HL-60 (cell line): ENCODE data around the gene NSFL1C.

ENCODE experiments used
- DNase-seq, 2 experiments: peaks; one replicate each; pipeline ENCODE4 v3.0.0-alpha.2; 2010 to 2020; ENCODE audit warnings: low read depth in 1 of 2, low spot score in 1 of 2
- H3K27ac ChIP-seq: fragments of 250-450 bp; sonication (Bioruptor Pico); replicated peaks from 2 replicates; pipeline ENCODE4 v1.5.1; 2020; ENCODE audit warnings: mild to moderate bottlenecking, moderate library complexity
- H3K27me3 ChIP-seq: fragments of 250-450 bp; sonication (Bioruptor Pico); 2 replicates; pipeline ENCODE4 v1.5.1; 2021; ENCODE audit warnings: mild to moderate bottlenecking, moderate library complexity; ENCODE audit not compliant: insufficient read depth, poor library complexity, severe bottlenecking
- H3K4me3 ChIP-seq: replicated peaks from 2 replicates; pipeline ENCODE4 v1.5.1; 2011; ENCODE audit warnings: mild to moderate bottlenecking, control low read depth, low read length; ENCODE audit not compliant: insufficient read depth
- GABPA ChIP-seq: IDR thresholded peaks from 2 replicates; pipeline ENCODE4 v1.6.1; 2012; ENCODE audit warnings: low read depth
- POLR2AphosphoS5 ChIP-seq: IDR thresholded peaks from 2 replicates; pipeline ENCODE4 v1.6.1; 2012; ENCODE audit warnings: low read depth
- REST ChIP-seq: IDR thresholded peaks from 2 replicates; pipeline ENCODE4 v1.6.1; 2012; ENCODE audit warnings: low read depth; ENCODE audit not compliant: insufficient replicate concordance
- SPI1 ChIP-seq: IDR thresholded peaks from 2 replicates; pipeline ENCODE4 v1.6.1; 2012; ENCODE audit warnings: low read depth, mild to moderate bottlenecking, borderline replicate concordance
- TF ChIP-seq, protein P1 (sequence below): IDR thresholded peaks from one replicate; pipeline ENCODE4 v1.5.1; 2011; ENCODE audit warnings: low read length, control low read depth, inconsistent platforms; ENCODE audit not compliant: insufficient read depth

The NSFL1C gene

DNA sequence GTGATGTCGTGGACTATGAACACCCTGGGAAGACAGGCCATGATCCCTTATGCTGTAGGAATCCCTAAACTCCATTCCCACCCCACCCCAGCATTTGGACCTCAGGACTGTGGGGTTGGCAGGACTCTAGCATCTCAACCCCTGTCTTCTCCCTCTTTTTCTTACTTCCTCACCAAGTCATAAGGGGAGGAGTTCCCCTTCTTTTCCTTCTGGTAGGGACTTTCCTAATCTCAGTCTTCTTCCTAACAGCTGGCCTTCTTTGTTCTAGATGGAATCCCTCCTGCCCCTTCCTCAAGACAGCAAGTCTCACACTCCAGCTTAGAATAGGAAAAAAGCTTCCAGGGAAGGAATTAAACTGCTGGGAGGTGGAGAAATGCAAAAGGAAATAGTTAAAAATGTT, 26.9 kb upstream of the NSFL1C start:
- no peak for TF ChIP-seq SPI1
- TF ChIP-seq REST: no peak
- TF ChIP-seq GABPA: no peak
- TF ChIP-seq, protein P1, sequence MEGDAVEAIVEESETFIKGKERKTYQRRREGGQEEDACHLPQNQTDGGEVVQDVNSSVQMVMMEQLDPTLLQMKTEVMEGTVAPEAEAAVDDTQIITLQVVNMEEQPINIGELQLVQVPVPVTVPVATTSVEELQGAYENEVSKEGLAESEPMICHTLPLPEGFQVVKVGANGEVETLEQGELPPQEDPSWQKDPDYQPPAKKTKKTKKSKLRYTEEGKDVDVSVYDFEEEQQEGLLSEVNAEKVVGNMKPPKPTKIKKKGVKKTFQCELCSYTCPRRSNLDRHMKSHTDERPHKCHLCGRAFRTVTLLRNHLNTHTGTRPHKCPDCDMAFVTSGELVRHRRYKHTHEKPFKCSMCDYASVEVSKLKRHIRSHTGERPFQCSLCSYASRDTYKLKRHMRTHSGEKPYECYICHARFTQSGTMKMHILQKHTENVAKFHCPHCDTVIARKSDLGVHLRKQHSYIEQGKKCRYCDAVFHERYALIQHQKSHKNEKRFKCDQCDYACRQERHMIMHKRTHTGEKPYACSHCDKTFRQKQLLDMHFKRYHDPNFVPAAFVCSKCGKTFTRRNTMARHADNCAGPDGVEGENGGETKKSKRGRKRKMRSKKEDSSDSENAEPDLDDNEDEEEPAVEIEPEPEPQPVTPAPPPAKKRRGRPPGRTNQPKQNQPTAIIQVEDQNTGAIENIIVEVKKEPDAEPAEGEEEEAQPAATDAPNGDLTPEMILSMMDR: no peak
- TF ChIP-seq POLR2AphosphoS5: no peak
- Histone ChIP-seq H3K27ac (no peak overlapping the region), H3K27me3 (no peaks in the 10 kb centered on the region), H3K4me3 (no peak overlapping the region)
- DNase-seq: no peak

- Histone ChIP-seq H3K4me3 (no peak overlapping the region), H3K27ac (peak overlapping the region; percentile 82), H3K27me3 (no peaks in the 10 kb centered on the region)
- TF ChIP-seq SPI1: no peak
- no peak for TF ChIP-seq REST
- no peak for TF ChIP-seq POLR2AphosphoS5
- no peak for TF ChIP-seq GABPA
- TF ChIP-seq, protein P1: no peak
- DNase-seq: peak in 1 of 2 experiments; percentile 69
Measured at GRCh38 chr20:1491860-1492642, 25.4 kb upstream of the NSFL1C start.

GRCh38 chr20:1491281-1491840, 24.7 kb upstream of the NSFL1C start, which contains the start of gene SIRPB2:
TSS of gene SIRPB2 (minus strand) at chr20:1491420. CDS start at chr20:1491359, 61 bp downstream.
- TF ChIP-seq SPI1 (peak; percentile 73), REST (no peak), GABPA (no peak), POLR2AphosphoS5 (peak; percentile 61)
- TF ChIP-seq, protein P1: no peak
- peak; percentile 82 to 95 for DNase-seq
- Histone ChIP-seq H3K27ac (peak within 1 kb of the TSS; percentile 82), H3K27me3 (no peaks in the 10 kb centered on the region), H3K4me3 (peak within 1 kb of the TSS; percentile 69)
